Measurements from ENCODE around the gene SLC12A5. TPM values are rescaled to one million over a fixed set of nuclear protein-coding genes. Genes with fewer than 3 reads are reported as not detected.

Gene SLC12A5
- total and polyA plus RNA-seq, 2 donors (not counting 1 experiment from before 2014, with no cell fraction given): 0.27 to 0.50 TPM

GRCh38 chr20:46002008-46002407 lies 27.0 kb upstream of the SLC12A5 start:
- H2AFZ ChIP-seq (ENCODE audit: low read length): no peak overlapping the region
- H3K9me3 ChIP-seq (ENCODE audit: control insufficient read depth, insufficient read depth, low read depth, low read length): no peaks in the 10 kb centered on the region
- H3K9ac ChIP-seq (ENCODE audit: insufficient read depth, low read length): no peak overlapping the region
- H3K4me1 ChIP-seq (ENCODE audit: control insufficient read depth, extremely low read depth, insufficient read depth, low read length): no peaks in the 10 kb centered on the region
- H3K79me2 ChIP-seq (ENCODE audit: control insufficient read depth, insufficient read depth, low read length): no peaks in the 10 kb centered on the region
- H3K4me2 ChIP-seq (ENCODE audit: extremely low read depth, insufficient read depth, low read length): no peak overlapping the region
- no peak for DNase-seq (ENCODE audit: low read depth in 2 of 2)
- no peak overlapping the region for H3K4me3 ChIP-seq (replicated peaks in 1 of 4; ENCODE audit: control extremely low read depth in 1 of 4, insufficient read depth in 1 of 4, low read depth in 3 of 4, low read length in 4 of 4)
- peaks cover 23% of the 10 kb centered on the region for H3K27me3 ChIP-seq (ENCODE audit: control insufficient read depth, insufficient read depth, low read length)
- no peaks in the 10 kb centered on the region for H4K20me1 ChIP-seq (ENCODE audit: control insufficient read depth, extremely low read depth, insufficient read depth, low read length)
- H3K27ac ChIP-seq (ENCODE audit: insufficient read depth, low read length): no peak overlapping the region
- no peaks in the 10 kb centered on the region for H3K36me3 ChIP-seq (ENCODE audit: control insufficient read depth, insufficient read depth, low read length)
- no peak for TF ChIP-seq EZH2 (IDR thresholded peaks at IDR 0.05; ENCODE audit: low read length, missing control alignments)
- no peak for TF ChIP-seq CTCF (conservative IDR thresholded peaks at IDR 0.05 in 1 of 2, IDR thresholded peaks at IDR 0.05 in 1 of 2; ENCODE audit: low read depth in 1 of 2, low read length in 2 of 2)

- H3K9me3 ChIP-seq (ENCODE audit: control insufficient read depth, insufficient read depth, low read depth, low read length): no peaks in the 10 kb centered on the region
- H3K9ac ChIP-seq (ENCODE audit: insufficient read depth, low read length): no peak overlapping the region
- H2AFZ ChIP-seq (ENCODE audit: low read length): no peak overlapping the region
- no peaks in the 10 kb centered on the region for H3K36me3 ChIP-seq (ENCODE audit: control insufficient read depth, insufficient read depth, low read length)
- no peak for DNase-seq (ENCODE audit: low read depth in 2 of 2)
- H3K4me1 ChIP-seq (ENCODE audit: control insufficient read depth, extremely low read depth, insufficient read depth, low read length): no peaks in the 10 kb centered on the region
- peaks cover 36% of the 10 kb centered on the region for H3K27me3 ChIP-seq (ENCODE audit: control insufficient read depth, insufficient read depth, low read length)
- no peak overlapping the region for H3K27ac ChIP-seq (ENCODE audit: insufficient read depth, low read length)
- H3K4me3 ChIP-seq (replicated peaks in 1 of 4; ENCODE audit: control extremely low read depth in 1 of 4, insufficient read depth in 1 of 4, low read depth in 3 of 4, low read length in 4 of 4): no peak overlapping the region
- H4K20me1 ChIP-seq (ENCODE audit: control insufficient read depth, extremely low read depth, insufficient read depth, low read length): no peaks in the 10 kb centered on the region
- H3K79me2 ChIP-seq (ENCODE audit: control insufficient read depth, insufficient read depth, low read length): no peaks in the 10 kb centered on the region
- no peak for TF ChIP-seq CTCF (conservative IDR thresholded peaks at IDR 0.05 in 1 of 2, IDR thresholded peaks at IDR 0.05 in 1 of 2; ENCODE audit: low read depth in 1 of 2, low read length in 2 of 2)
- TF ChIP-seq EZH2 (IDR thresholded peaks at IDR 0.05; ENCODE audit: low read length, missing control alignments): no peak
- no peak overlapping the region for H3K4me2 ChIP-seq (ENCODE audit: extremely low read depth, insufficient read depth, low read length)
Measured at GRCh38 chr20:46004187-46004586, 24.8 kb upstream of the SLC12A5 start.

DNA sequence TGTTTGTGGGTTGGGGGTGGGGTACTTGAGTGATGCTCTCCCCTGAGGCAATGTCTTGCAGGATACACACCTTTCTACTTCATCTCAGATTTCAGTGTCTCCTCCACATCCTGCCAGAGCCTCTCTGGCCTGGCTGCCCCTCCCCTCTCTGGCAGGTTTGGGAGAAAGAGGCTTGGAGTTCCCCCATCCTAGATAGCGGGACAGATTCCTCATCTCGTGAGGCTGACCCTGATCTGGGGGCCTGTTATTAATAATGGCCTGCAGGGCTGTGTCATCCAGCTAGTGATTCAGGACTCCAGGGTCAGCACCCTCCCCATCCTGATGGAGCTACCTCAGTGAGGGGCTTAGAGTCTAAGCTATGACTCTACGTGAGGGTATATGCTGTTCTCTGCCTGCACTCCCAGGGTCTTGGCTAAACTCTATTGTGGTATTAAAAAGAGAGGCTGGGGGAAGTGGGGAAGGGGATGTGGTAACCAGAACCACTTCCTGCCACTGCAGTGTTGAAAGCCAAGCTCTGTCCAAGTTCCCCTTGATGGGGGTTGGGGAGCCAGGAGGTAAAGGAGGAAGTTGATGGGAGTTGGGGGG lies 24.0 kb upstream of the SLC12A5 start:
- H3K4me2 ChIP-seq (ENCODE audit: extremely low read depth, insufficient read depth, low read length): no peak overlapping the region
- H4K20me1 ChIP-seq (ENCODE audit: control insufficient read depth, extremely low read depth, insufficient read depth, low read length): no peaks in the 10 kb centered on the region
- no peak for DNase-seq (ENCODE audit: low read depth in 2 of 2)
- no peaks in the 10 kb centered on the region for H3K79me2 ChIP-seq (ENCODE audit: control insufficient read depth, insufficient read depth, low read length)
- no peak for TF ChIP-seq EZH2 (IDR thresholded peaks at IDR 0.05; ENCODE audit: low read length, missing control alignments)
- TF ChIP-seq CTCF (conservative IDR thresholded peaks at IDR 0.05 in 1 of 2, IDR thresholded peaks at IDR 0.05 in 1 of 2; ENCODE audit: low read depth in 1 of 2, low read length in 2 of 2): no peak
- H3K27ac ChIP-seq (ENCODE audit: insufficient read depth, low read length): no peak overlapping the region
- peaks cover 42% of the 10 kb centered on the region for H3K27me3 ChIP-seq (ENCODE audit: control insufficient read depth, insufficient read depth, low read length)
- H3K4me1 ChIP-seq (ENCODE audit: control insufficient read depth, extremely low read depth, insufficient read depth, low read length): no peaks in the 10 kb centered on the region
- no peak overlapping the region for H3K4me3 ChIP-seq (replicated peaks in 1 of 4; ENCODE audit: control extremely low read depth in 1 of 4, insufficient read depth in 1 of 4, low read depth in 3 of 4, low read length in 4 of 4)
- H3K36me3 ChIP-seq (ENCODE audit: control insufficient read depth, insufficient read depth, low read length): no peaks in the 10 kb centered on the region
- H3K9ac ChIP-seq (ENCODE audit: insufficient read depth, low read length): no peak overlapping the region
- H2AFZ ChIP-seq (ENCODE audit: low read length): no peak overlapping the region
- no peaks in the 10 kb centered on the region for H3K9me3 ChIP-seq (ENCODE audit: control insufficient read depth, insufficient read depth, low read depth, low read length)
